WTC11 (cell line): ENCODE measurements around the gene ARHGAP15. TPM values are rescaled to one million over a fixed set of nuclear protein-coding genes. Genes with fewer than 3 reads are reported as not detected.

Experiments used
- ATAC-seq: fragments of 200-7000 bp; cut with Tn5 transposase; 2 replicates; pipeline ENCODE4 v1.10.0; 2021; ENCODE audit warnings: mild to moderate bottlenecking, moderate library complexity
- CTCF ChIA-PET: fragments of 300-600 bp; sonication (Branson Sonifier 250); formaldehyde crosslinking; loops from one replicate; lab custom pipeline; 2021; ENCODE audit warnings: antibody characterized with exemption; lab: Charles Lee
- POLR2A ChIA-PET: fragments of 350-600 bp; sonication (Branson Sonifier 250); formaldehyde crosslinking; loops from one replicate; lab custom pipeline; 2021; ENCODE audit warnings: antibody characterized with exemption; lab: Charles Lee
- DNase-seq: peaks from one replicate; pipeline ENCODE4 v3.0.0; 2021; ENCODE audit warnings: low spot score
- H3K27ac Mint-ChIP-seq: 2 replicates; pipeline ENCODE4 v1.8.0; 2021; ENCODE audit warnings: mixed read lengths
- H3K27me3 Mint-ChIP-seq: 2 replicates; pipeline ENCODE4 v1.8.0; 2021; ENCODE audit warnings: low read depth, mild to moderate bottlenecking, moderate library complexity, mixed read lengths
- H3K36me3 Mint-ChIP-seq: 2 replicates; pipeline ENCODE4 v1.8.0; 2021; ENCODE audit warnings: mixed read lengths
- H3K4me1 Mint-ChIP-seq: 2 replicates; pipeline ENCODE4 v1.8.0; 2022; ENCODE audit warnings: mixed read lengths
- H3K4me3 Mint-ChIP-seq: 2 replicates; pipeline ENCODE4 v1.8.0; 2021; ENCODE audit warnings: mild to moderate bottlenecking, moderate library complexity, mixed read lengths
- H3K9me3 Mint-ChIP-seq: 2 replicates; pipeline ENCODE4 v1.8.0; 2021; ENCODE audit warnings: mixed read lengths
- CREB1 ChIP-seq: sonication (generic); formaldehyde crosslinking; IDR thresholded peaks from 2 replicates; pipeline ENCODE4 v1.8.0; 2023; ENCODE audit warnings: mild to moderate bottlenecking, missing genetic modification reagents
- ELF4 ChIP-seq: sonication (generic); formaldehyde crosslinking; IDR thresholded peaks from 2 replicates; pipeline ENCODE4 v1.8.1; 2022; ENCODE audit warnings: low read depth, mild to moderate bottlenecking, moderate library complexity, missing genetic modification reagents
- ESRRA ChIP-seq: sonication (generic); formaldehyde crosslinking; IDR thresholded peaks from 2 replicates; pipeline ENCODE4 v1.8.1; 2022; ENCODE audit warnings: mild to moderate bottlenecking, missing genetic modification reagents, borderline replicate concordance
- FOXP1 ChIP-seq: sonication (generic); formaldehyde crosslinking; IDR thresholded peaks from 2 replicates; pipeline ENCODE4 v1.8.0; 2022; ENCODE audit warnings: missing genetic modification reagents, mild to moderate bottlenecking, moderate library complexity, borderline replicate concordance
- GRHL2 ChIP-seq: fragments of 250-450 bp; sonication (Bioruptor Pico); IDR thresholded peaks from 2 replicates; pipeline ENCODE4 v1.8.0; 2022; ENCODE audit warnings: mild to moderate bottlenecking, moderate library complexity; ENCODE audit not compliant: insufficient replicate concordance, severe bottlenecking
- JAZF1 ChIP-seq: fragments of 250-450 bp; sonication (Bioruptor Pico); IDR thresholded peaks from 2 replicates; pipeline ENCODE4 v1.9.0; 2021; ENCODE audit warnings: moderate library complexity, mild to moderate bottlenecking, inconsistent platforms
- JUN ChIP-seq: sonication (generic); formaldehyde crosslinking; IDR thresholded peaks from 2 replicates; pipeline ENCODE4 v1.8.0; 2023; ENCODE audit warnings: mild to moderate bottlenecking, missing genetic modification reagents
- MAX ChIP-seq: sonication (generic); formaldehyde crosslinking; IDR thresholded peaks from 2 replicates; pipeline ENCODE4 v1.8.0; 2022; ENCODE audit warnings: mild to moderate bottlenecking, missing genetic modification reagents
- NR3C1 ChIP-seq: sonication (generic); formaldehyde crosslinking; conservative IDR thresholded peaks from 2 replicates; pipeline ENCODE4 v1.8.1; 2023; ENCODE audit warnings: low read depth, mild to moderate bottlenecking, missing genetic modification reagents
- OVOL2 ChIP-seq: fragments of 250-450 bp; sonication (Bioruptor Pico); IDR thresholded peaks from 2 replicates; pipeline ENCODE4 v1.9.0; 2021; ENCODE audit warnings: mild to moderate bottlenecking, borderline replicate concordance
- RORB ChIP-seq: fragments of 250-450 bp; sonication (Bioruptor Pico); IDR thresholded peaks from 2 replicates; pipeline ENCODE4 v1.9.0; 2021; ENCODE audit warnings: mild to moderate bottlenecking
- SMAD3 ChIP-seq: sonication (generic); formaldehyde crosslinking; IDR thresholded peaks from 2 replicates; pipeline ENCODE4 v1.8.0; 2022; ENCODE audit warnings: missing genetic modification reagents, mild to moderate bottlenecking, borderline replicate concordance
- TCF7 ChIP-seq: sonication (generic); formaldehyde crosslinking; IDR thresholded peaks from 2 replicates; pipeline ENCODE4 v1.8.0; 2022; ENCODE audit warnings: mild to moderate bottlenecking, low read depth, missing genetic modification reagents, moderate library complexity
- TEAD4 ChIP-seq: sonication (generic); formaldehyde crosslinking; IDR thresholded peaks from 2 replicates; pipeline ENCODE4 v1.8.0; 2022; ENCODE audit warnings: mild to moderate bottlenecking, missing genetic modification reagents
- ZBTB43 ChIP-seq: sonication (generic); formaldehyde crosslinking; IDR thresholded peaks from 2 replicates; pipeline ENCODE4 v1.8.1; 2023; ENCODE audit warnings: mild to moderate bottlenecking, missing genetic modification reagents
- ZNF219 ChIP-seq: sonication (generic); formaldehyde crosslinking; IDR thresholded peaks from 2 replicates; pipeline ENCODE4 v1.8.0; 2023; ENCODE audit warnings: missing genetic modification reagents, mild to moderate bottlenecking, borderline replicate concordance
- ZNF423 ChIP-seq: fragments of 250-450 bp; sonication (Bioruptor Pico); IDR thresholded peaks from 2 replicates; pipeline ENCODE4 v2.1.2; 2022; ENCODE audit warnings: mild to moderate bottlenecking, moderate library complexity
- ZNF425 ChIP-seq: fragments of 250-450 bp; sonication (Bioruptor Pico); conservative IDR thresholded peaks from 2 replicates; pipeline ENCODE4 v1.9.0; 2021; ENCODE audit warnings: mild to moderate bottlenecking
- total RNA-seq: library from RNA; stranded (reverse); gene quantifications from 3 replicates; pipeline ENCODE4 v1.2.3, GENCODE V29; 2021
- TF ChIP-seq, protein P1 (sequence below): sonication (generic); formaldehyde crosslinking; IDR thresholded peaks from 2 replicates; pipeline ENCODE4 v1.8.0; 2022; ENCODE audit warnings: missing genetic modification reagents
- TF ChIP-seq, protein P2 (sequence below): sonication (generic); formaldehyde crosslinking; IDR thresholded peaks from 2 replicates; pipeline ENCODE4 v1.8.1; 2023; ENCODE audit warnings: mild to moderate bottlenecking, missing genetic modification reagents, moderate library complexity
- TF ChIP-seq, protein P3 (sequence below): sonication (generic); formaldehyde crosslinking; IDR thresholded peaks from 2 replicates; pipeline ENCODE4 v1.8.1; 2022; ENCODE audit warnings: mild to moderate bottlenecking, missing genetic modification reagents, moderate library complexity, borderline replicate concordance
- TF ChIP-seq, protein P4 (sequence below): fragments of 250-450 bp; sonication (Bioruptor Pico); IDR thresholded peaks from 2 replicates; pipeline ENCODE4 v1.9.0; 2021; ENCODE audit warnings: moderate library complexity, mild to moderate bottlenecking, inconsistent platforms, borderline replicate concordance
- TF ChIP-seq, protein P5 (sequence below): sonication (generic); formaldehyde crosslinking; IDR thresholded peaks from 2 replicates; pipeline ENCODE4 v1.8.1; 2023; ENCODE audit warnings: mild to moderate bottlenecking, moderate library complexity, missing genetic modification reagents
- TF ChIP-seq, protein P6 (sequence below): sonication (generic); formaldehyde crosslinking; conservative IDR thresholded peaks from 2 replicates; pipeline ENCODE4 v1.8.1; 2022; ENCODE audit warnings: mild to moderate bottlenecking, missing genetic modification reagents

Gene ARHGAP15
- total RNA-seq, 1 experiment from 2014 or later = 0.28 TPM

GRCh38 chr2:143730953-143731260 lies 601.7 kb downstream of the ARHGAP15 start:
- TF ChIP-seq ZNF425 (CRISPR knock-in tag) (no peak), TCF7 (CRISPR knock-in tag) (no peak), ELF4 (CRISPR knock-in tag) (no peak), MAX (CRISPR knock-in tag) (no peak), NR3C1 (CRISPR knock-in tag) (no peak), OVOL2 (CRISPR knock-in tag) (no peak), FOXP1 (CRISPR knock-in tag) (no peak), ESRRA (no peak), SMAD3 (CRISPR knock-in tag) (no peak), JAZF1 (CRISPR knock-in tag) (no peak), GRHL2 (CRISPR knock-in tag) (no peak), JUN (no peak)
- TF ChIP-seq, protein P1, sequence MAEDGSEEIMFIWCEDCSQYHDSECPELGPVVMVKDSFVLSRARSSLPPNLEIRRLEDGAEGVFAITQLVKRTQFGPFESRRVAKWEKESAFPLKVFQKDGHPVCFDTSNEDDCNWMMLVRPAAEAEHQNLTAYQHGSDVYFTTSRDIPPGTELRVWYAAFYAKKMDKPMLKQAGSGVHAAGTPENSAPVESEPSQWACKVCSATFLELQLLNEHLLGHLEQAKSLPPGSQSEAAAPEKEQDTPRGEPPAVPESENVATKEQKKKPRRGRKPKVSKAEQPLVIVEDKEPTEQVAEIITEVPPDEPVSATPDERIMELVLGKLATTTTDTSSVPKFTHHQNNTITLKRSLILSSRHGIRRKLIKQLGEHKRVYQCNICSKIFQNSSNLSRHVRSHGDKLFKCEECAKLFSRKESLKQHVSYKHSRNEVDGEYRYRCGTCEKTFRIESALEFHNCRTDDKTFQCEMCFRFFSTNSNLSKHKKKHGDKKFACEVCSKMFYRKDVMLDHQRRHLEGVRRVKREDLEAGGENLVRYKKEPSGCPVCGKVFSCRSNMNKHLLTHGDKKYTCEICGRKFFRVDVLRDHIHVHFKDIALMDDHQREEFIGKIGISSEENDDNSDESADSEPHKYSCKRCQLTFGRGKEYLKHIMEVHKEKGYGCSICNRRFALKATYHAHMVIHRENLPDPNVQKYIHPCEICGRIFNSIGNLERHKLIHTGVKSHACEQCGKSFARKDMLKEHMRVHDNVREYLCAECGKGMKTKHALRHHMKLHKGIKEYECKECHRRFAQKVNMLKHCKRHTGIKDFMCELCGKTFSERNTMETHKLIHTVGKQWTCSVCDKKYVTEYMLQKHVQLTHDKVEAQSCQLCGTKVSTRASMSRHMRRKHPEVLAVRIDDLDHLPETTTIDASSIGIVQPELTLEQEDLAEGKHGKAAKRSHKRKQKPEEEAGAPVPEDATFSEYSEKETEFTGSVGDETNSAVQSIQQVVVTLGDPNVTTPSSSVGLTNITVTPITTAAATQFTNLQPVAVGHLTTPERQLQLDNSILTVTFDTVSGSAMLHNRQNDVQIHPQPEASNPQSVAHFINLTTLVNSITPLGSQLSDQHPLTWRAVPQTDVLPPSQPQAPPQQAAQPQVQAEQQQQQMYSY = no peak
- TF ChIP-seq, protein P2, sequence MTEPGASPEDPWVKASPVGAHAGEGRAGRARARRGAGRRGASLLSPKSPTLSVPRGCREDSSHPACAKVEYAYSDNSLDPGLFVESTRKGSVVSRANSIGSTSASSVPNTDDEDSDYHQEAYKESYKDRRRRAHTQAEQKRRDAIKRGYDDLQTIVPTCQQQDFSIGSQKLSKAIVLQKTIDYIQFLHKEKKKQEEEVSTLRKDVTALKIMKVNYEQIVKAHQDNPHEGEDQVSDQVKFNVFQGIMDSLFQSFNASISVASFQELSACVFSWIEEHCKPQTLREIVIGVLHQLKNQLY (CRISPR knock-in tag) = no peak
- TF ChIP-seq, all 79 proteins: peak for 0
- peaks cover 15% of the 10 kb centered on the region for H3K4me1 Mint-ChIP-seq
- ATAC-seq (no peak), DNase-seq (no peak)
- ChIA-PET POLR2A (no interaction called here), CTCF (no interaction called here)
- no peak overlapping the region for H3K27ac Mint-ChIP-seq
- H3K36me3 Mint-ChIP-seq = no peaks in the 10 kb centered on the region
- H3K27me3 Mint-ChIP-seq = no peaks in the 10 kb centered on the region; the same call in 1 of the 2 replicates
- no peak overlapping the region for H3K4me3 Mint-ChIP-seq
- no peaks in the 10 kb centered on the region for H3K9me3 Mint-ChIP-seq

DNA sequence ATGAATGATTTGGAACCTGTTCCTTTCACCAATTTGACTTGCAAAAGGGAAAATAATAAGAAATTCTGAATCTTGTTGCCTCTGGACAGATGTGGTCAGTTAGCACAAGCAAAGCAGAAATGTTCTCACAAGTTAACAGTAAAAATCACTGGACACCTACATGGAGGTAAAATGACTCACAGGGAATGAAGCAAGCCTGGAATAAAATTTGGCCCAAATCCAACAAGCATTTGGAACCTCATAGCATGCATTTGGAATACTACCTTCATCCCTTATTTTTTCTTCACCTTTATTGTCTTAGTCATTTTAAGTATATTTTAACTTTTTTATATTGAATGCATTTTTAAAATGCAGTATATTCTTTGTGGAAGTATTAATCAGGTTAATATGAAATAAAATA lies 602.9 kb downstream of the ARHGAP15 start:
- POLR2A ChIA-PET = no interaction called here
- Mint-ChIP-seq H3K36me3 (no peaks in the 10 kb centered on the region), H3K4me3 (no peak overlapping the region), H3K27me3 (no peaks in the 10 kb centered on the region; the same call in 1 of the 2 replicates), H3K27ac (no peak overlapping the region), H3K4me1 (peaks cover 15% of the 10 kb centered on the region), H3K9me3 (no peaks in the 10 kb centered on the region)
- no peak for DNase-seq
- ATAC-seq = no peak
- CTCF ChIA-PET = no interaction called here
- TF ChIP-seq ZNF423 = no peak
- no peak for TF ChIP-seq CREB1 (CRISPR knock-in tag)
- no peak for TF ChIP-seq OVOL2 (CRISPR knock-in tag)
- TF ChIP-seq ZBTB43 (CRISPR knock-in tag) = no peak
- TF ChIP-seq, protein P3, sequence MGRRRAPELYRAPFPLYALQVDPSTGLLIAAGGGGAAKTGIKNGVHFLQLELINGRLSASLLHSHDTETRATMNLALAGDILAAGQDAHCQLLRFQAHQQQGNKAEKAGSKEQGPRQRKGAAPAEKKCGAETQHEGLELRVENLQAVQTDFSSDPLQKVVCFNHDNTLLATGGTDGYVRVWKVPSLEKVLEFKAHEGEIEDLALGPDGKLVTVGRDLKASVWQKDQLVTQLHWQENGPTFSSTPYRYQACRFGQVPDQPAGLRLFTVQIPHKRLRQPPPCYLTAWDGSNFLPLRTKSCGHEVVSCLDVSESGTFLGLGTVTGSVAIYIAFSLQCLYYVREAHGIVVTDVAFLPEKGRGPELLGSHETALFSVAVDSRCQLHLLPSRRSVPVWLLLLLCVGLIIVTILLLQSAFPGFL (CRISPR knock-in tag) = no peak
- TF ChIP-seq, protein P4, sequence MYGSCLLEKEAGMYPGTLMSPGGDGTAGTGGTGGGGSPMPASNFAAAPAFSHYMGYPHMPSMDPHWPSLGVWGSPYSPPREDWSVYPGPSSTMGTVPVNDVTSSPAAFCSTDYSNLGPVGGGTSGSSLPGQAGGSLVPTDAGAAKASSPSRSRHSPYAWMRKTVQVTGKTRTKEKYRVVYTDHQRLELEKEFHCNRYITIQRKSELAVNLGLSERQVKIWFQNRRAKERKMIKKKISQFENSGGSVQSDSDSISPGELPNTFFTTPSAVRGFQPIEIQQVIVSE (CRISPR knock-in tag) = no peak
- no peak for TF ChIP-seq TEAD4 (CRISPR knock-in tag)
- TF ChIP-seq ZNF219 (CRISPR knock-in tag) = no peak
- TF ChIP-seq RORB (CRISPR knock-in tag) = no peak
- TF ChIP-seq, protein P5, sequence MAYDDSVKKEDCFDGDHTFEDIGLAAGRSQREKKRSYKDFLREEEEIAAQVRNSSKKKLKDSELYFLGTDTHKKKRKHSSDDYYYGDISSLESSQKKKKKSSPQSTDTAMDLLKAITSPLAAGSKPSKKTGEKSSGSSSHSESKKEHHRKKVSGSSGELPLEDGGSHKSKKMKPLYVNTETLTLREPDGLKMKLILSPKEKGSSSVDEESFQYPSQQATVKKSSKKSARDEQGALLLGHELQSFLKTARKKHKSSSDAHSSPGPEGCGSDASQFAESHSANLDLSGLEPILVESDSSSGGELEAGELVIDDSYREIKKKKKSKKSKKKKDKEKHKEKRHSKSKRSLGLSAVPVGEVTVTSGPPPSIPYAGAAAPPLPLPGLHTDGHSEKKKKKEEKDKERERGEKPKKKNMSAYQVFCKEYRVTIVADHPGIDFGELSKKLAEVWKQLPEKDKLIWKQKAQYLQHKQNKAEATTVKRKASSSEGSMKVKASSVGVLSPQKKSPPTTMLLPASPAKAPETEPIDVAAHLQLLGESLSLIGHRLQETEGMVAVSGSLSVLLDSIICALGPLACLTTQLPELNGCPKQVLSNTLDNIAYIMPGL = no peak
- TF ChIP-seq GRHL2 (CRISPR knock-in tag) = no peak
- TF ChIP-seq, protein P6, sequence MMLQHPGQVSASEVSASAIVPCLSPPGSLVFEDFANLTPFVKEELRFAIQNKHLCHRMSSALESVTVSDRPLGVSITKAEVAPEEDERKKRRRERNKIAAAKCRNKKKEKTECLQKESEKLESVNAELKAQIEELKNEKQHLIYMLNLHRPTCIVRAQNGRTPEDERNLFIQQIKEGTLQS (CRISPR knock-in tag) = no peak
